22Rv1 (cell line): ENCODE measurements around the gene CRYGA.
"Not testable (repeated sequence)": the region's sequence is repeated elsewhere in the genome, so short reads cannot be mapped to it uniquely, and the experiment has no call there.

Experiments
- H3K27ac ChIP-seq: fragments of 450-650 bp; 2 replicates; pipeline ENCODE4 v1.5.1; 2017
- ZFX ChIP-seq: fragments of 450-650 bp; IDR thresholded peaks from 2 replicates; pipeline ENCODE4 v1.6.1; 2017; ENCODE audit warnings: antibody characterized with exemption, borderline replicate concordance
- TF ChIP-seq, protein P1 (sequence below): fragments of 450-650 bp; IDR thresholded peaks from 2 replicates; pipeline ENCODE4 v1.5.1; 2017; ENCODE audit warnings: mild to moderate bottlenecking

Gene CRYGA

GRCh38 chr2:208146006-208146405, 17.4 kb downstream of the CRYGA start, which contains the start of gene CRYGB:
Gene CRYGB, minus strand, starts transcription at chr2:208146158. Its CDS starts 38 bp downstream, at chr2:208146120.
- H3K27ac ChIP-seq = no peak within 1 kb of the TSS
- TF ChIP-seq, protein P1, sequence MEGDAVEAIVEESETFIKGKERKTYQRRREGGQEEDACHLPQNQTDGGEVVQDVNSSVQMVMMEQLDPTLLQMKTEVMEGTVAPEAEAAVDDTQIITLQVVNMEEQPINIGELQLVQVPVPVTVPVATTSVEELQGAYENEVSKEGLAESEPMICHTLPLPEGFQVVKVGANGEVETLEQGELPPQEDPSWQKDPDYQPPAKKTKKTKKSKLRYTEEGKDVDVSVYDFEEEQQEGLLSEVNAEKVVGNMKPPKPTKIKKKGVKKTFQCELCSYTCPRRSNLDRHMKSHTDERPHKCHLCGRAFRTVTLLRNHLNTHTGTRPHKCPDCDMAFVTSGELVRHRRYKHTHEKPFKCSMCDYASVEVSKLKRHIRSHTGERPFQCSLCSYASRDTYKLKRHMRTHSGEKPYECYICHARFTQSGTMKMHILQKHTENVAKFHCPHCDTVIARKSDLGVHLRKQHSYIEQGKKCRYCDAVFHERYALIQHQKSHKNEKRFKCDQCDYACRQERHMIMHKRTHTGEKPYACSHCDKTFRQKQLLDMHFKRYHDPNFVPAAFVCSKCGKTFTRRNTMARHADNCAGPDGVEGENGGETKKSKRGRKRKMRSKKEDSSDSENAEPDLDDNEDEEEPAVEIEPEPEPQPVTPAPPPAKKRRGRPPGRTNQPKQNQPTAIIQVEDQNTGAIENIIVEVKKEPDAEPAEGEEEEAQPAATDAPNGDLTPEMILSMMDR = no peak
- no peak for TF ChIP-seq ZFX

GRCh38 chr2:208142925-208143799, 20.2 kb downstream of the CRYGA start:
- H3K27ac ChIP-seq = no peak overlapping the region
- TF ChIP-seq ZFX = no peak
- TF ChIP-seq, protein P1 = no peak

DNA sequence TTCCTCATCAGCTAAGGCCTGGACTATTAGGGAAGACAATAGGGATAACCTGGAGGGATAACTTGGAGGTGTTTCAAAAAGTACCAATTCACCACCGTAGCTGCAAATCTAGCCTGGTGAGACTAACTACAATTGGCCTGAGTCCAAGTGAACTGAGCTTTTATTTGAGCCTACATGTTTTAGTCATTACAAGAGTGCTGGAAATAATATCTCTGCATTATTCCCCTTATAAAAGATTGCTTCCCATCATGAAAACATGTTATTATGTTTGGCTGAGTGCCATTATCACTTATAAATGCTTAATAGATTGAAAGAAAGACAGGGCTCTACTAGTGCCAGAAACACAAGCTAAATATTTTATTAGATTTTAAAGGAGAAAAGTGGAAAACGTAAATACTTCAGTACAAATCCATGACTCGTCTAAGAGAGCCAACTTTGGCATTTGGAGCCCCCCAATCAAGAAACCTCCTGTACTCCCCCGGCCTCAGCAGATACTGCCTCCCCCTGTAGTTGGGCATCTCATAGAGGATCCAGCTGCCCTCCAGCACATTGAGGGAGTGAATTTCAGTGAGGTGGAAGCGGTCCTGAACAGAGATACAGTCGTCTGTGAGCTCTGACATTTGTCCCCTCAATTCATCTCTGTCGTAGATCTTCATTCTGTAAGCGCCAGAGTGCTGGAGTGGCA, 21.0 kb downstream of the CRYGA start:
- H3K27ac ChIP-seq = no peak overlapping the region
- TF ChIP-seq ZFX = no peak
- TF ChIP-seq, protein P1 = no peak

DNA sequence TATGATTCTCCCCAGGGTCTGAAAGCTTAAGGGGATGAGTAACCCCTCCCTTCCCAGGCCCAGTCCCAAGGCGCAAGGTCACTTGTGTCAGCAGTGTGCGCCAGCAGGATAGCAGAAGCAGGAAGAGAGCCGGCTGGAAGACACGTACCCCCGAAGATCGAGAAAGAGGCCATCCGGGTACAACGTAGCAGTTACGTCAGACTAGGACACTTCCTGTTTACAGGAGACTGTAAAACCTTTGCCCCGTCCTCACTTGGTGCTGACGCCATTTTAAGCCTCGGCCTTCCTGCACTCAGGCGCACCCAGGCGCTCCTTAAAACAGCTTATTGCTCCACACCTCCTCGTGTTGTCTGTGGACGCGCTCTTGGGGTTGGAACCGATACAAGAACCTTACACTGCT, 23.9 kb downstream of the CRYGA start:
- H3K27ac ChIP-seq = no peak overlapping the region
- no peak for TF ChIP-seq ZFX
- TF ChIP-seq, protein P1 = no peak

DNA sequence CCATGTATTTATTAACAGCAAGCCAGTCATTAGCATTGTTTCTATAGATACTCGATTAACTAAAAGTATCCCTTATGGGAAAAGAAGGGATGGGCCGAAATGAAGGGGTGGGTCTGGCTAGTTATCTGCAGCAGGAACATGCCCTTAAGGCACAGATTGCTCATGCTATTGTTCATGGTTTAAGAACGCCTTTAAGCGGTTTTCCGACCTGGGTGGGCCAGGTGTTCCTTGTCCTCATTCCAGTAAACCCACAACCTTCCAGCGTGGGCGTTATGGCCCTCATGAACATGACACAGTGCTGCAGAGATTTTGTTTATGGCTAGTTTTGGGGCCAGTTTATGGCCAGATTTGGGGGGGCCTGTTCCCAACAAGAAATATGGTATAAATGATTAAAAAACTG, 25.1 kb downstream of the CRYGA start:
- not testable (repeated sequence) for H3K27ac ChIP-seq

DNA sequence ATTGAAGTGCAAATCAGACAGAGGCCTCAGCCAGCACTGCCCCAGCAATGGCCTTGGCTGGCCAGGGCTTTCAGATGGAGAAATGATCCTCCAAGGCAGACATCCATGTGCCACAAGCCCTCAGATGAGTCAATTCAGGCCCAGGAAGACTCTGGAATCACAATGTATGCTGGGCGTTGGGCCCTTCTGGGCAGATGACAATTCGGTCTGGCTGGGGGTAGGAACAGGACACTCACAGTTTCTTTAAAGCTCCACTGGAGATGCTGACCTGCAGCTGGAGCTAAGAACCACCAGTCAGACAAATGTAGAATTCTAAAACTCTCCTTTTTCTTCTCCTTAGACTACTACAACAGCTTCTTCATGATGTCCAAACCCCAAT, 26.7 kb downstream of the CRYGA start:
- H3K27ac ChIP-seq = no peak overlapping the region

GRCh38 chr2:208135794-208136715, 27.3 kb downstream of the CRYGA start:
- TF ChIP-seq, protein P1 = no peak
- no peak for TF ChIP-seq ZFX
- no peak overlapping the region for H3K27ac ChIP-seq

More for the DNA sequence above, 26.7 kb downstream of the CRYGA start:
- TF ChIP-seq, protein P1 = no peak
- no peak for TF ChIP-seq ZFX
